Brain microvascular endothelial cell (primary cell): Measurements from ENCODE around the gene ZBP1.

ENCODE experiments used
- DNase-seq: peaks from one replicate; pipeline ENCODE4 v3.0.0-alpha.2; 2020
- H3K27ac ChIP-seq: fragments of 250-450 bp; sonication (Bioruptor Pico); 2 replicates; pipeline ENCODE4 v1.5.1; 2020; ENCODE audit warnings: mild to moderate bottlenecking, moderate library complexity
- H3K27me3 ChIP-seq: fragments of 250-450 bp; sonication (Bioruptor Pico); replicated peaks from 2 replicates; pipeline ENCODE4 v1.5.1; 2020; ENCODE audit warnings: mild to moderate bottlenecking
- H3K36me3 ChIP-seq: fragments of 250-450 bp; sonication (Bioruptor Pico); replicated peaks from 2 replicates; pipeline ENCODE4 v1.5.1; 2020; ENCODE audit warnings: mild to moderate bottlenecking
- H3K4me3 ChIP-seq: 2 replicates; pipeline ENCODE4 v1.5.1; 2011; ENCODE audit warnings: low read depth, mild to moderate bottlenecking, control low read depth, low read length, moderate library complexity
- CTCF ChIP-seq: IDR thresholded peaks from 2 replicates; pipeline ENCODE4 v1.5.1; 2011; ENCODE audit warnings: low read depth, mild to moderate bottlenecking, moderate library complexity, low read length, control low read depth, inconsistent platforms; ENCODE audit errors: missing control alignments
- in situ Hi-C: cut with HindIII; loops from 2 replicates; pipeline ENCODE4 v1.10.0; 2017; ENCODE audit warnings: low sequenced_read_pairs, low pct_ligation_motif_present

Gene ZBP1

GRCh38 chr20:57663241-57663640, 43.0 kb upstream of the ZBP1 start:
- no peak overlapping the region for H3K27ac ChIP-seq
- H3K36me3 ChIP-seq = peaks cover 11% of the 10 kb centered on the region
- no peak for TF ChIP-seq CTCF

DNA sequence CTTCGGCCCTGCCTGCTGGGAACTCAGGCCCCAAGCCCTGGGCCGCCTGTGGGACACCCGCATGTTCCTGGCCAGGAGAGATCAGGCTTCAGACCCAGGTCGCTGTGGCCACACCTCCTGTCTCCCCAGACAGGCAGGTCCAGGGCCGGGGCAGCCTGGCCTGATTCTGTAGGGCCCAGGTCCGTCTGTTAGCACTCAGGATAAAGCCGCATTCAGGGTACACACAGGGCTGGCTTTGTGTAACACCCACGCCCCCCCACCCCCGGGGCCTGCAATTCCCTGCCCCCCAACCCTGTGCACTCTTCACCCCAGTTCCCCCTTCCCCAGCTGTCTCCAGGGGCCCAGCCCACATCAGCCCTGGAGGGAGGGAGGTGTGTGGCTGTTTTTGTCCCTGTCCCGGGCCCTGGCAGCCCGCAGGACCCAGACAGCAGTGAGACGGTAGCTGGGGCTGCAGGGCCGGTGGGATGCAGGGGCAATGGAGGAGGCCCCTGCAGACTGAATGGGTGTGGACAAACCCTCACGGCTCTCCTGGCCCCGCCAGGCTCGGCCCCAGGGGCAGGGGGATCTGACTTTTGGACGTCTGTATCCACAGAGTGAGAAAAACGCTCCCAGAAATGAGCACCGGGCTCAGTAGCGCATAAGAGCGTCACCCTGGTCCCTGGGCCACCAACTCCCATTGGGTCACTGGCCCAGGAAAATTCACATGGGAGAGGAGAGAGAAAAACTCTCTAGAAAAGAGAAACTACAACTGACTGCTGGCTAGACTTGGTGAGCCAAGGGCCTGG, 42.4 kb upstream of the ZBP1 start:
- Histone ChIP-seq H3K27me3 (no peaks in the 10 kb centered on the region), H3K36me3 (peaks cover 14% of the 10 kb centered on the region), H3K4me3 (no peak overlapping the region), H3K27ac (no peak overlapping the region)
- no peak for TF ChIP-seq CTCF
- no peak for DNase-seq
- in situ Hi-C loops = no loop called here

More at GRCh38 chr20:57663241-57663640, 43.0 kb upstream of the ZBP1 start:
- Histone ChIP-seq H3K27me3 (no peaks in the 10 kb centered on the region), H3K4me3 (no peak overlapping the region)
- in situ Hi-C loops = no loop called here
- DNase-seq = no peak

GRCh38 chr20:57661746-57662455, 41.7 kb upstream of the ZBP1 start:
- H3K4me3 ChIP-seq = no peak overlapping the region
- no peak for TF ChIP-seq CTCF
- in situ Hi-C loops = no loop called here
- no peaks in the 10 kb centered on the region for H3K27me3 ChIP-seq
- DNase-seq = no peak
- H3K36me3 ChIP-seq = peaks cover 19% of the 10 kb centered on the region
- H3K27ac ChIP-seq = no peak overlapping the region

DNA sequence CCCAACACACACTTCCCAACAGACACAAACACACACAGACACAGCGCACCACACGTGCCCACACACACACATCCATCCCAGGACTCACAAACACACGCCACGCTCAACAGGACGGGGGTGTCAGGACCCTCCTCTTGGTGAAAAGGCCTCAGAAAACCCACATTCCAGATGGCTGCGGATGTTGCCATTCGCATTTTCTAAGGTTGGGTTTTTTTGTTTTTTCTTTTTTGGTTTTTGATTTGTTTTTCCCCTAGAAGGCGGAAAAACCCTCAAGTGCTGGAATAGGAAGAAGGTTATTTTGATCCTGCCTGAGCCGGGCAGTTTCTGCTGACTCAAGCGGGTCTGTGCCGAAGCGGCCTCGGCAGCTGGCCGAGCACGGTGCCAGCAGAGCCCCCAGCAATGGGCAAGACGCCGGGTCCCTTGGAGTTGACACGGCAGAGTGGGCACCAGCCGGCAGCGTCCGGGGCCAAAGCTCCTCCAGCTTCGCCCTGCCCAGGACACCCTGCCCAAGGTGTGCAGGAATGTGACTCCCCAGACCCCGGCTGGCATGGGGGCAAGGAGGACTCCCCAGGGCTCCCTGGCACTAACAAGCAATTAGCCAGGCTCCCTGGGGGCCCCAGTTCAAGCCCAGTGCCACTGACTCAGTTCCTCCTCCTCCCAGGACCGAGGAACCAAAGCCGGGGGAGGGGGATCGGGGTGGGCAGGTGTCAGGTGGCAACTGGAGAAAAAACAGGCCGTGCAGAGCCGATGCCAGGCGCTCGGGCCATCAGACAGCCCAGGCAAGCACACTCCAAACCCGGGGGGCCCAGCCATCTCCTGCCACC, 40.9 kb upstream of the ZBP1 start:
- Histone ChIP-seq H3K27ac (no peak overlapping the region), H3K27me3 (no peaks in the 10 kb centered on the region), H3K4me3 (no peak overlapping the region), H3K36me3 (peaks cover 24% of the 10 kb centered on the region)
- TF ChIP-seq CTCF = no peak
- in situ Hi-C loops = no loop called here
- DNase-seq = no peak

- in situ Hi-C loops = no loop called here
- no peak for DNase-seq
- no peak overlapping the region for H3K4me3 ChIP-seq
- H3K27me3 ChIP-seq = no peaks in the 10 kb centered on the region
- H3K36me3 ChIP-seq = peaks cover 24% of the 10 kb centered on the region
- TF ChIP-seq CTCF = no peak
- no peak overlapping the region for H3K27ac ChIP-seq
These were observed 40.1 kb upstream of the ZBP1 start for GRCh38 chr20:57660181-57660921.
